ENCODE results near the gene PLPP7.

GRCh38 chr9:131304676-131305355, 15.3 kb downstream of the PLPP7 start:
- TF ChIP-seq REST (IDR thresholded peaks at IDR 0.05; ENCODE audit: insufficient read depth in 1 of 2, low read depth in 2 of 2, low read length in 2 of 2): no peak
- no peak for TF ChIP-seq POLR2AphosphoS5 (IDR thresholded peaks at IDR 0.05; ENCODE audit: low read depth, low read length)

Measured in PFSK-1 (cell line).